ENCODE measurements around the gene TEAD2. TPM values are rescaled to one million over a fixed set of nuclear protein-coding genes. Genes with fewer than 3 reads are reported as not detected.
"Not testable (repeated sequence)": the region's sequence is repeated elsewhere in the genome, so short reads cannot be mapped to it uniquely, and the experiment has no call there.

The TEAD2 gene
- total and polyA plus RNA-seq, 9 donors = 27.8 to 63.1 (median 41.6) TPM

DNA sequence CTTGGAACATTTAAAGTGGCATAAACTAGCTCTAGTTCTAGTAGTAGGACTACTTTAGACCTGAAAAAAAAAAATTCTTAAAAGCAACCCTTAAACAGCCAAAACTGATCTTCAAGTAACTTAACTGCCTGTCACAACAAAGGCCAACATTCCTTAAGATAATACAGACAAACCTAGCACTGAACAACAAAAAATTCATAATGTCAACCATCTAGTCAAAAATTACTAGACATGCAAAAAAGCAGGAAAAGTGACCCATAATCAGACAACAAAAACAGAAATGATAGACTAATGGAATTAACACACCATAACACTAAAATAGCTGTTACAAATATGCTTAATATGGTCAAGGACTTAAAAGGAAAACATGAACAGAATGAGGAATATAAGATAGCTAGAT, 43.9 kb downstream of the TEAD2 start:
- intact Hi-C loops (cut with DNase I) = no loop called here
- H3K27me3 ChIP-seq = no peaks in the 10 kb centered on the region
- no peak overlapping the region for H3K27ac ChIP-seq
- no peak overlapping the region for H3K4me3 ChIP-seq
- TF ChIP-seq EP300 (IDR thresholded peaks at IDR 0.05) (no peak), POLR2A (IDR thresholded peaks at IDR 0.05) (no peak)
- TF ChIP-seq, protein P1, sequence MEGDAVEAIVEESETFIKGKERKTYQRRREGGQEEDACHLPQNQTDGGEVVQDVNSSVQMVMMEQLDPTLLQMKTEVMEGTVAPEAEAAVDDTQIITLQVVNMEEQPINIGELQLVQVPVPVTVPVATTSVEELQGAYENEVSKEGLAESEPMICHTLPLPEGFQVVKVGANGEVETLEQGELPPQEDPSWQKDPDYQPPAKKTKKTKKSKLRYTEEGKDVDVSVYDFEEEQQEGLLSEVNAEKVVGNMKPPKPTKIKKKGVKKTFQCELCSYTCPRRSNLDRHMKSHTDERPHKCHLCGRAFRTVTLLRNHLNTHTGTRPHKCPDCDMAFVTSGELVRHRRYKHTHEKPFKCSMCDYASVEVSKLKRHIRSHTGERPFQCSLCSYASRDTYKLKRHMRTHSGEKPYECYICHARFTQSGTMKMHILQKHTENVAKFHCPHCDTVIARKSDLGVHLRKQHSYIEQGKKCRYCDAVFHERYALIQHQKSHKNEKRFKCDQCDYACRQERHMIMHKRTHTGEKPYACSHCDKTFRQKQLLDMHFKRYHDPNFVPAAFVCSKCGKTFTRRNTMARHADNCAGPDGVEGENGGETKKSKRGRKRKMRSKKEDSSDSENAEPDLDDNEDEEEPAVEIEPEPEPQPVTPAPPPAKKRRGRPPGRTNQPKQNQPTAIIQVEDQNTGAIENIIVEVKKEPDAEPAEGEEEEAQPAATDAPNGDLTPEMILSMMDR (IDR thresholded peaks at IDR 0.05) = no peak
- DNase-seq = no peak
- no peaks in the 10 kb centered on the region for H3K4me1 ChIP-seq (ENCODE audit: insufficient read depth)
- H3K36me3 ChIP-seq = no peaks in the 10 kb centered on the region
- no peaks in the 10 kb centered on the region for H3K9me3 ChIP-seq

DNA sequence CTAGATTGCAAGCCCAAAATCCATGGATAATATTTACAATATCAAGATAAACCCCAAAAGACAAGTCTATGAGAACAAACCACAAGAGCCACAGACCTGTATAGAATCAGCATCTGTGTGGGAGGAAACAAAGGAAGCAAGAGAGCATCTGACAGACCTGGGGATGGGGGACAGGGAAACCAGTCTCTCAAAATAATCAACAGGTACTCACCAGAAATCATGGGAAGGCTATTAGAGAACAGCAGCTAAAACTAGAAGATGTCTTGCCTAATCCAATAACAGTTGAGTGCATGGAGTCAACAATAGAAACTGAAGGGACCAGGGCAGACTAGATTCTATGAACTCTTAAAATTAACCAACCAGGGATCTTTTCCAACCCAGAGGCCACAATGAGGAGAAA, 45.9 kb downstream of the TEAD2 start:
- H3K27ac ChIP-seq = no peak overlapping the region
- intact Hi-C loops (cut with DNase I) = no loop called here
- no peaks in the 10 kb centered on the region for H3K36me3 ChIP-seq
- H3K4me3 ChIP-seq = no peak overlapping the region
- no peak for TF ChIP-seq POLR2A (IDR thresholded peaks at IDR 0.05)
- no peak for TF ChIP-seq EP300 (IDR thresholded peaks at IDR 0.05)
- TF ChIP-seq, protein P1 (IDR thresholded peaks at IDR 0.05) = no peak
- no peaks in the 10 kb centered on the region for H3K27me3 ChIP-seq
- no peak for DNase-seq
- no peaks in the 10 kb centered on the region for H3K9me3 ChIP-seq
- no peaks in the 10 kb centered on the region for H3K4me1 ChIP-seq (ENCODE audit: insufficient read depth)

DNA sequence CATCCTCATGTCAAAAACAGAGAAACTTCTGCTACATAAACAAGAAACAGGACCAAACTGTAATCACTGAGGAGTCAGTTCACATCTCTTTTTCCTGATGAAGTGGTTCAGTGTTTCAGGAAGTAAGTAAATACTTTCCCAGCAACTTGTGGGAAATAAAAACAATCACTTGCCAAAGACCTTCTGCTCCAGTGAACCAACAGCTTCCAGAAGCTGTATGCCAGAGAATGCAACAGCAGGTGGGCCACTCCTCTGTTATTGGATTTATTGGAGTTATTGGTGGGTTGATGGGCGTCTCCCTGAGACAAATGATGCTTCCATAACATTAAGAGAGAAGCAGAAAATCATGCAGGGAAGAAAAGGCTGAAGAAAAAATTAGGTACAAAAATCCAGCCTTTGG, 47.1 kb downstream of the TEAD2 start:
- no peak for TF ChIP-seq EP300 (IDR thresholded peaks at IDR 0.05)
- TF ChIP-seq, protein P1 (IDR thresholded peaks at IDR 0.05) = no peak
- Histone ChIP-seq H3K4me3 (no peak overlapping the region), H3K4me1 (ENCODE audit: insufficient read depth) (no peaks in the 10 kb centered on the region), H3K36me3 (no peaks in the 10 kb centered on the region), H3K27ac (no peak overlapping the region), H3K27me3 (no peaks in the 10 kb centered on the region), H3K9me3 (no peaks in the 10 kb centered on the region)
- no peak for DNase-seq
- intact Hi-C loops (cut with DNase I) = no loop called here
- 91 to 94% (median 92%) methylated on average over 1 of the region's 1 CpG for WGBS, 3 donors

DNA sequence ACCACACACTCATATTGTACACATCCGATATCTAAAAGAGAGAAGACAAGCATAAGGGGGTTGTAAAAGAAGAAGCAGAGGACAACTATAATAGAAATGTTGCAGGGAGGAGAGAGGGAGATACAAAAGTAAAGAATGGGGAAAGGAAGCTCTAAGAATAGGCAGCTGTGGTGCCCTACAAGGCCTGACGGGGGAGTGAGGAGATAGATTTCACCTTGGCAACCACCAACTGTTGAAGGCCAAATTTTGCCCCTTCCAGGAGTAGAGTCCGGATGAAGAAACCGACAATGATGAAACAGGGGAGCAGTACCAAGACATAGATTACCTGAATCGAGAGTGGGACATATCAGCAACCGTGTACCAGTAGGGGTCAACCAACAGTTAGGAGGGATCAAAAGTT, 53.1 kb downstream of the TEAD2 start:
- H3K36me3 ChIP-seq = no peaks in the 10 kb centered on the region
- WGBS, 3 donors = 81 to 85% (median 84%) methylated on average over 6 of the region's 6 CpGs

DNA sequence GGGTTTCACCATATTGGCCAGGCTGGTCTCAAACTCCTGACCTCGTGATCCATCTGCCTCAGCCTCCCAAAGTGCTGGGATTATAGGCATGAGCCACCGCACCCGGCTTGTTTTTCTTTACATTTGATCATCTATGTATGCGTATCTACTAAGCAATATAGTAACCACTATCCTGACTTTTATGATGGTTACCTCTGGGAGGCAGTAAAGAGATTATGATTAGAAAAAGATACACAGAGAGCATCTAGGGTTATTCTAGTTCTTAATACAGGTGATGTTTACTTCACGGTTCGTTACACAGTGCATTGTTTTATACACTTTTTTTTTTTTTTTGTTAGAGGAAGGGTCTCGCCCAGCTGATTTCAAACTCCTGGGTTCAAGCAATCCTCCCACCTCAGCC, 55.5 kb downstream of the TEAD2 start:
- intact Hi-C loops (cut with DNase I); H3K4me1 ChIP-seq (ENCODE audit: insufficient read depth); DNase-seq; H3K36me3 ChIP-seq; H3K27ac ChIP-seq; H3K27me3 ChIP-seq; H3K9me3 ChIP-seq; H3K4me3 ChIP-seq: not testable (repeated sequence)
- WGBS, 3 donors = 70 to 86% (median 78%) methylated on average over 7 of the region's 7 CpGs

More for the DNA sequence above, 53.1 kb downstream of the TEAD2 start:
- Histone ChIP-seq H3K27me3 (no peaks in the 10 kb centered on the region), H3K27ac (no peak overlapping the region), H3K4me3 (no peak overlapping the region), H3K9me3 (no peaks in the 10 kb centered on the region), H3K4me1 (ENCODE audit: insufficient read depth) (no peaks in the 10 kb centered on the region)
- no peak for DNase-seq
- TF ChIP-seq EP300 (IDR thresholded peaks at IDR 0.05) (no peak), POLR2A (IDR thresholded peaks at IDR 0.05) (no peak)
- TF ChIP-seq, protein P1 (IDR thresholded peaks at IDR 0.05) = no peak
- intact Hi-C loops (cut with DNase I) = no loop called here

Data from ovary (tissue), 9 donors.